UCSD-AML1 (cell line): Measurements from ENCODE around the gene INTS4.
"Not testable (repeated sequence)": the region's sequence is repeated elsewhere in the genome, so short reads cannot be mapped to it uniquely, and the experiment has no call there.

Experiments used
- DNase-seq: peaks from one replicate; lab custom pipeline; 2025; ENCODE audit not compliant: unreplicated experiment; lab: John Stamatoyannopoulos, UW

INTS4 gene

DNA sequence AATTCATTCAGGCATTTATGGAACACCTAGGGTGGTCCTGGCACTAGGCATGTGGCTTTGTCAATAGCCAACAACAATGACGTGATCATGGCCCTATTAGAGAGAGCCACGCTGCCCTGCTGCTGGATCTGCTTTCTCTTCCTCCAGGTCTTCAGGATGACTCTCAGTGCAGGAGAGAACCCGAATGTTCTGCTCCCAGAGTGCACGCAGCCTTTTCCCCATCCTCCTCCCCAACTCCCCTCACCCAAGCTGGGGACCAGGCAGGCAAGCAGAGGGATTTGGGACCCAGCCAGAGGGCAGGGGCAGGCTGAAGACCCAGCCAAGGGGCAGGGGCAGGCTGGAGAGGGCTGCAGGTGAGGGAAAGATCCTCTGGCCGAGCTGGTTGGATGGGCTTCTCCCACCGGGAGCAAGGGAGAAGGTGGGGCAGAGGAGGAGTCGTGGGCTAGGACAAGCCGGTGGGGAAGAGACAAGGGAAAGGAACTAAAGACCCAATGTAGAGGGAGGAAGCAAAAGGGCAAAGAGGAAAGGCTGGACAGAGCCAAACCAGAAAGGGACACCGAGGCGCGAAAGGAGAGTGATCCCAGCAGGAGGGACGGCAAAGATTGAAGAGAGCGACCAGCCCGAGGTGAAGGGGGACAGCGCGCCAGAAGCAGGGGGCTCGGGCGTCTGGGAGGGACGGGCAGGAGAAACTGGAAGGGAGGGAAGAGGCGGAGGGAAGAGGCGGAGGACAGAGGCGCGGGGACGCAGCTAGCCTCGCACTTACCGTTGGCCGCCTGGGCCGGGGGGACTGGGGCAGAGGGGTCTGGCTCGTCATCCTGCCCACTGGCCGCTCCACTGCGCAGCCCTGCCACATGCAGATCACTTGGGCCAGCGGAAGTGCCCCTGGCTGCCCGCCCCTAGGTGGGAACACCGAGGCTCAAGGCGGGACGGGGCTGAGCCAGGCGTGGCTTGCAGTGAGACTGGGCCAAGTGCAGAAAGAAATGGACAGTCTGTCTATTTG is 28.2 kb upstream of the INTS4 start, which contains the start of gene KCTD14:
Gene KCTD14 (minus strand): TSS at position 880 of the 1,000 bp plus-strand sequence. CDS start 27 bp downstream, at position 853.
- DNase-seq, result no peak

DNA sequence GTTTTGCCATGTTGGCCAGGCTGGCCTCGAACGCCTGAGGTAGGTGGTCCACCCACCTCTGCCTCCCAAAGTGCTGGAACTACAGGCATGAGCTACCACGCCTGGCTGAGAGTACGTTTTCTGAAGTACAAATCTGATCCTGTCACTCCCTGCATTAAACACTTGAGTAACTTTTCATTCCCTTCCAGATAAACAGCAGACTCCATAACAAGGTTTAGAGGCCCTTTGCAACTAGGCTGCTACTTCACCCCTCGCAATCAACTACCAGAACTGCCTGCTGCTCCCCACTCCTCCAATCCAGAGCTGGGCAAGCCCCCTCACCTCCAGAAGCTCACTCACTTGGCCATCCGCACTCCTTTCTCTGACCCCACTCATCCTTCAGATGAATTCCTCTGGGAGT is 27.1 kb upstream of the INTS4 start:
- no peak for DNase-seq

DNA sequence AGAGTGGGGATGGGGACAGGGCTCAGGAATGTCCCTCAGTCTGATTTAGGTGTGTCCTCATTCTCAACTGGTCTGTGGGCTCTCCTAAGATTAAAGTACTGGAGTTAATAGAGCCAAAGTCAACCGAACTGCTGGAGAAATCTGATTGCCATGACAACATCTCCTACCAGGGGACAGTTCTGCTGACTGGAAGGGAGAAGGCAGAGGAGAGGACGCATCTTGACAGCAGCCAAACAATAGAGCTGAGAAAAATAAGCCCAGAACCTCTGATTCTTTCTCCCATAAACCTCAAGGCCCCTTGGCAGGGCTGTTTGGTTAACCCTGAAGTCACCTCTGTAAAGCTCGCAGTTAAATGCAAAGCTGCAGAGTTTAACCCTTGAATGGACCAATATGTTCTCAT is 25.8 kb upstream of the INTS4 start:
- DNase-seq, result no peak

DNA sequence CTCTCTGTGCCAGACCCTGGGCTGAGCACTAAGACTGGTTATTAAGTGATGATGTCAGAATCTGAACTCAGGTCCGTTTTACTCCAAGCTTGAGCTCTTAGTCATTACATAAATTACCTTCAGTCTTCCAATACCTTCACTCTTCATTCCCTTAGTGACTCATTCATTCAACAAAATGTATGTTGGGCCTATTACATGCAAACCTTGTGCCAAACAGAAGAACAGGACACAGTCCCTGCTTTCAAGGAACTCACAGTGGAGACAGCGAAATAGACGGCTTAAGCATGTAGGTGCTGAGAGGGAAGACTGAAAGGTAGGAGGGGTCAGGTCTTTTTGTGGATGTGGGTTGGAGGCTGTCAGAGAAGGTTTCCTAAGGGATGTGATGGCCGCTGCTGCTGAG is 25.3 kb upstream of the INTS4 start:
- DNase-seq, result no peak

DNA sequence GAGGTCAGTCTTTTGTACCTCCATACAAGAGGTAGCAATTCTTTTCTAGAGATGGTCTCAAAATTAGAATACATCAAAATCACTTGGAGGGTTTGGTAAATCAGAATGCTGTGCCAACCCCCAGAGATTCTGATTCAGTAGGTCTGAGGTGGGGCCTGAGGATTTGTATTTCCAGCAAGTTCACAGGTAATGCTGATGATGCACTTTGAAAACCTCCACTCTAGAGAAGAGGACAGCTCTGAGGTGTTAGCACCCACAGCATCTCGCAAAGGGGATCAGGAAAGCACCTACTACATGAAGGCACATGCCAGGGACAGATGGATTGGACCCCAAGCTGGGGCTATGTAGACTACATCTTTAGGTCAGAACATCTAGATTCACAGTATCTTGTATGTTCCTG is 21.4 kb upstream of the INTS4 start:
- DNase-seq, result no peak

DNA sequence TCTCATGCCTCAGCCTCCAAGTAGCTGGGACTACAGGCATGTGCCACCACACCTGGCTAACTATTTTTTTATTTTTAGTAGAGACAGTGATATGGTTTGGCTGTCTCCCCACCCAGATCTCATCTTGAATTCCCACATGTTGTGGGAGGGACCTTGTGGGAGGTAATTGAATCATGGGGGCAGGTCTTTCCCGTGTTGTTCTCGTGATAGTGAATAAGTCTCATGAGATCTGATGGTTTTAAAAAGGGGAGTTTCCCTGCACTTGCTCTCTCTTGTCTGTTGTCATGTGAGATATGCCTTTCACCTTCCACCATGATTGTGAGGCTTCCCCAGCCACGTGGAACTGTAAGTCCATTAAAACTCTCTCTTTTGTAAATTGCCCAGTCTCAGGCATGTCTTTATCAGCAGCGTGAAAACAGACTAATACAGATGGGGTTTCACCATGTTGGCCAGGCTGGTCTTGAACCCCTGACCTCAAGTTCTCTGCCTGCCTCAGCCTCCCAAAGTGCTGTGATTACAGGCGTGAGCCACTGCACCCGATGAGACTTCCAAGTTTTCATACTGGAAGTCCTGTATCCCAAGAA is 20.6 kb upstream of the INTS4 start:
- DNase-seq, result not testable (repeated sequence)

DNA sequence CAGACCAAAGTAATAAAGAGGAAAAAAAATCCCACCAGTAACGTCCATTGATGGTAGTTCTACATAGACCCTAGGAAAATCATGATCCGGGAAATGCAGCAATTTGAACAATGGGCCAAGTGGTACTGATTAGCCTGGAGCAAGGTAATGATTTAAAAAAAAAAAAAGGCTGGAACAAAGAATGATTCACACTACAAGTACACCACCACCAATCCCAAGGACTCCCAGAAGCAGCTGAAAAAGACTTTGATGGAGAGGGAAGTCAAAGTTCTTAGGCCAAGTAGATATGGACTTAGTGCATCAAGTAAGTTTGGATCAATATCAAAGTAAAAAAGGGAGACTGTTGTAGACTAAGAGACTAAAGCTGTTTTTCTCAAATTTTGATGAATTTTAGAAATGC is 16.8 kb upstream of the INTS4 start:
- no peak for DNase-seq

DNA sequence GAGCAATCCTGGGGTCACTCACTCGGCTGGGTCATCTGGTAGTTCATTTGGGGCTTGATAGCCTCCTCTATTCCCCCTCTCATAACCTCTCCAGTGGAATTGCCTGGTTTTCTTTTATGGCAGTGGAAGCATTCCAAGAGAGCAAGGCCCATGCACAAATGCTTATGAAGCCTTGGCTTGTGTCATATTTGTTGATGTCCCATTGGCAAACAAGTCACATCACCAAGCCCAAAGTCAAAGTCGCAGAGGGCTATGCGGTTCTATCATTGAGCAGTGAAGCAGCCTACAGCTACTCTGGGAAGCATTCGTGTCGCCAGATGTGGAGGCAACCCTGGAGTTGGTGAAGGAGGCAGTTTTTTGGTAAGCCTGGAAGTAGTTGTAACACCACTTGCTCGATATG is 16.3 kb upstream of the INTS4 start:
- no peak for DNase-seq

DNA sequence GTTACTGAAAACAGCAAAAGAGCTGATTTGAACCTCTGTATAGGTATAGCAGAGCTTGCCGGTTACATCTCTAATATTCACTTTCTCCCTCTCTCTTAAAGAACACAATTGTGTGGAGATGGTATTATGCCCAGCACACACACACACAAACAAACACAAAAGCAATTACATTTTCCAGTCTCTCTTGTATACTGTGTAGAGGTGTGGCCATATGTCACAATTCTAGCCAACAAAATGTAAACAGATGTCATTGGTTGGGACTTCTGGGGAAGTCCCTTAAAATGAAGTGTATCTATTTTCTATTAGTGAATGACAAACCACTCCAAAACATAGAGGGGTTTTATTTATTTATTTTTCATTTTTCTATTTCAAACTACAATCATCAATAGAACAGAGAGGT is 15.8 kb upstream of the INTS4 start:
- DNase-seq, result no peak

DNA sequence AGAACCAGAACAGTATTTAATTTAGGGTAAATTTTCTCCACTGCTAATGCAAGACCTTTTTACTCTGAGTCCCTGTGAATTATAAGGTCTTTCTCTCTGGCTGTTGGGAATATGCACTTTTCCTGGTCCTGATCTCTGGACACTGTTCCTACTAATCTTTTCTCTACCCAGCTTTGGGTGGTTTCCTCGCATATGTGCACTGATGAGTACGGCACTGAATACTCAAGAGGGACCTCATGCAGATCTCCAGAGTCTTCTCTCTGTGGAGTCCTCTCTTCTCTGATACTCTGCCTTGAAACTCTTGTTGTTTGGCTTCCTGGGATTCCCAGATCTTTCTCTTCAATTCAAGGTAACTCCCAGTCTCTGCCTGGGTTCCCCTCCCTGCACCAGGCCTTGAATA is 14.6 kb upstream of the INTS4 start:
- no peak for DNase-seq

DNA sequence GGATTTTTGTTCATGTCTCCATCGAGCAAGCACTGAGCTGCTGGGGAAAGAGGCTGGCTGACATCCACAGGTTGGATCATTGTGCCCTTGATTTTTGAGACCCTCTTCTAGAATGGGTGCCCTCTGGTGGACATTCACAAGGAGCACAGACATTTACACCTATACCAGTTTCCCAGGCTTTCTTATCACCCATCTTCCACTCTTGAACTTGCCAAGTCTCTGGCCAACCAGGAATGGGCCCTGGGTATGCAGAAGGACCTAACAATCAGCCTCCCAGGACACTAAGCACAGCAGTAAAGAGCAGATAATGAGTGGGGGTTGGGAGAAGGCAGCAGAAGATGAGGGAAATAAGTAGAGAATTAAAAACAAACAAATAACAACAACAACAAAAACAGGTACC is 5.7 kb upstream of the INTS4 start:
- DNase-seq, result peak; percentile 15

DNA sequence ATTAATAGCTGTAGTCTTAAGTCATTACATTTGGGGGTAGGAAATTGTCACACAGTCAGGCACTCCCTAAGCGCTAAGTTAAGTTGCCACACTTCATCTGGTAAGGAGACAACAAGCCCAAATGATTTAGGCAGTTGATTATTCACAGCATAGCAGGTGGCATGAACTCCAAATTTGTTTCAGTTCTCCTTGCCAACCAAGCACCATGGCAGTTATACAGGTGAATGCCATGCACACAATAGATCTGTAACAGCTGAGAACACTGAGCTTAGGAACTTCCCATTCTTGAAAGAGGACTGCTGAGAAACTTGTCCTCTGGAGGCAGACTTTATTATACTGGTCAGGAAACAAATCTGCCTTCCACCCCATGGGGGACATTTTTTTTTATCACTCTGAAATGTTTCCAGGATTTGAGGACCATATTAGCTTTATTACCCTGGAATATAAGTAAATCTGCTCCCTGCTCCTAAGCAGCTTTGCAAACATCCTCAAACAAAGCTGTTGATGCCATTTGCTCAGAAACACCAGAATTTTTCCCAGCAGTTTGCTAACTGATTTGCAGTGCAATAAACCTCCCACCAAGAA is 5.1 kb upstream of the INTS4 start:
- no peak for DNase-seq

DNA sequence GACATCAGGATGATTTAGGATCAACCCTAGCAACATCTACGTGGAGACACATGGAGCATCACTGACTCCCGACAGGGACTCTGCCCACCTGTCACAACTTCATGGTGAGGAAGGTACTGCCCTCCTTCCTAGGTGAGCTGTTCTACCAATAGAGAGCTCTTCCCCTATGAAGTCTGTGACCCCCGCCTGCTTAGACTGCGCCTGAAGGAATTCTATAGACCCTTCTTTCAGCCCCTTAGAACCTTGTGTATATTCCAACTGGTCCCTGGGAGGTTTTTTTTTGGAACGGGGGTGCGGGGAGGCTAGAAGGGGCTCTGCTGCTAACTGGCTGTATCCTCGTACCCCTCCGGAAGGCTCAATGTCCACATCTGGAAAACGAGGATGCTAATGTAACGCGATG is 566 bp downstream of the INTS4 start:
- DNase-seq, result no peak

DNA sequence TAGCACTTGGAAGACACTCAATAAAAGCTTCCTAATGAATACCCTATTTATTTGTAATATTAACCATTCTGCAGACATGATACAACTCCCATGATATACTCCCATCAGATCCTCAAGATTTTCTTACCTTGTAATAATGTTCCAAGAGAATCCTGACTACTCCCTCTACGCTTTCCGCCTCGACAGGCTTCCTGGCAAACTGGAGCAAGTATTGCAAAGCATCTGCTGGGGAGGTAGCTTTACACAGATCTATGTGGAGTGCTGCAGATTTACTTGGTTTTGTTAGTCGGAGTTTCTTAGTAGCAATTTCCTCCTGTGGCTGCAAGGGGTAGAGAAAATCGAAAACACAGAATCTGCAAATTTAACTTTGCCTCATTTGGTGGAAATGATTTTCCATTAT is 3.5 kb downstream of the INTS4 start:
- DNase-seq, result no peak

DNA sequence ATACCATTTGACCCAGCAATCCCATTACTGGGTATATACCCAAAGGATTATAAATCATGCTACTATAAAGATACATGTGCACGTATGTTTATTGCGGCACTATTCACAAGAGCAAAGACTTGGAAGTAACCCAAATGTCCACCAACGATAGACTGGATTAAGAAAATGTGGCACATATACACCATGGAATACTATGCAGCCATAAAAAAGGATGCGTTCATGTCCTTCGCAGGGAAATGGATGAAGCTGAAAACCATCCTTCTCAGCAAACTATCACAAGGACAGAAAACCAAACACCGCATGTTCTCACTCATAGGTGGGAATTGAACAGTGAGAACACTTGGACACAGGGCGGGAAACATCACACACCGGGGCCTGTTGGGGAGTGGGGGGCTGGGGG is 8.0 kb downstream of the INTS4 start:
- DNase-seq, result not testable (repeated sequence)

DNA sequence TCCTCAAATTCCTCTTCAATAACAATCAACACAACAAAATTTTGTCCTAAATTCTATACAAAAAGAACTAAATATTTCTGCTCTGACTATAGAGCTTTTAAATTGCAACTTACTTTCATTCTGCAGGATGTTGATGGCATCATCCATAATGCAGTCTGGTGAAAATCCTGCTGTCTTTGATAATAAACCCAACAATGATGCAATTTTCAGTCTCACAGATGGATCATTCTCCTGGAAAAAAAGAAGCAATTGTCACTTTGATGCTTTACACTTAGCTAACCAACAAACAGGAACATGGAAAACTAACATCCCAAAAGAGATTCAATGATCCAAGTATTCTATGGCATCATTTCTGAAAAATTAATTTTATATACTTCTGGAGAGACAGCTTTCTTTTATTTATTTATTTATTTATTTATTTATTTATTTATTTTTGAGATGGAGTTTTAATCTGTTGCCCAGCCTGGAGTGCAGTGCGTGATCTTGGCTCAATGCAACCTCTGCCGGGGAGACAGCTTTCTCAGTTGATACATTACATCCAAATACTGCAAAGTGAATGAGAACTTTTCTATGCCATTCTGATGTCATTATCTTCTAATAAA is 13.0 kb downstream of the INTS4 start:
- no peak for DNase-seq

DNA sequence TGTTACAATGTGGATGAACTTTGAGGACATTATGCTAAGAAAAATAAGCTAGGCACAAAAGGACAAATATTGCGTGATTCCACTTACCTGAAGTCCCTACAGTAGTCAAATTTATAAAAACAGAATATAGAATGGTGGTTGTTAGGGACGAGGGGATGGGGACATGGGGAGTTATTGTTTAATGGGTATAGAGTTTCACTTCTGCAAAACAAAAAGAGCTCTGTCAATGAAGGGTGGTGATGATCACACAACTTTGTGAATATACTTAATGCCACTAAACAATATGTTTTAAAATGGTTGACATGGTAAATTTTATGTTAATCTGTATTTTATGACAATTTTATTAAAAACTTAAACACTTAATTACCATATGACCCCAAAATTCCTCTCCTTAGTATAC is 26.1 kb downstream of the INTS4 start:
- DNase-seq, result no peak

DNA sequence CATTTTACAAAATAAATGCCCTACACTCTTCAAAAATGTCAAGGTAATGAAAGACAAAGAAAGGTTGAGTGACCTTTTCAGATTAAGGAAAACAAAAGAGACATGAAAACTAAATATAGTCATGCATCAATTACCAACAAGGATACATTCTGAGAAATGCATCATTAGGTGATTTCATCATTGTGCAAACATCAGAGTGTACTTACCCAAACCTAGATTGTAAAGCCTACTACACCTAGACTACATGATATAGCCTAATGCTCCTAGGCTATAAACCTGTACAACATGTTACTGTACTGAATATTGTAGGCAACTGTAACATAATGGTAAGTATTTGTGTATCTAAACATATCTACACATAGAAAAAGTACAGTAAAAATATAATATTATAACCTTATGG is 26.7 kb downstream of the INTS4 start:
- no peak for DNase-seq

DNA sequence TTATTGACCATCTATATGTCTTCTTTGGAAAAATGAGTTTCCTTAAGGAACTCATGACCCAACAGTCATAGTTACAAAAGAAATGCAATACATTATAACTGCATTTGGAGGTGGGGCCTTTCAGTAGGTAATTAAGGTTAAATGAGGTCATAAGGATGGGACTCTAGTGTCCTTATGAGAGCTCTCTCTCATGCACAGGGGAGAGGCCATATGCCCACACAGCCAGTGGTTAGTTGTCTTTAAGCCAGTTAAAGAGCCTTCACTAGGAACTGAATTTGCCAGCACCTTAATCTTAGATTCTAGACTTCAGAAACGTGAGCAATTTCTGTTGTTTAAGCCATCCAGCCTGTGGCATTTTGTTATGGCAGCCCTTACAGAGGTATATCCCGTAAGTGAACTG is 27.3 kb downstream of the INTS4 start:
- no peak for DNase-seq

DNA sequence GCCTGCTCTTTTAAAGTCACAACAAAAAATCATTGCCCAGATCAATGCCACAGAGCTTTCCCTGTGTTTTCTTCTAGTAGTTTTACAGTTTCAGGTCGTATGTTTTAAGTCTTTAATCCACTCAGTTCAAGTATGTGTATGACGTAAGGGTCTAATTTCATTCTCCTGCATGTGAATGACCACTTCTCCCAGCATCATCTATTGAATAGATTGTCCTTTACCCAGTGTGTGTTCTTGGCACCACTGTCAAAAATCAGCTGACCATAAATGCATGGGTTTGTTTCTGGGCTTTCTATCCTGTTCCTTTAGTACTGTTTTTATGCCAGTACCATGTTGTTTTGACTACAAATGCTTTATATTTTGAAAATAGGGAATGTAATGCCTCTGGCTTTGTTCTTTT is 28.1 kb downstream of the INTS4 start:
- DNase-seq, result no peak

DNA sequence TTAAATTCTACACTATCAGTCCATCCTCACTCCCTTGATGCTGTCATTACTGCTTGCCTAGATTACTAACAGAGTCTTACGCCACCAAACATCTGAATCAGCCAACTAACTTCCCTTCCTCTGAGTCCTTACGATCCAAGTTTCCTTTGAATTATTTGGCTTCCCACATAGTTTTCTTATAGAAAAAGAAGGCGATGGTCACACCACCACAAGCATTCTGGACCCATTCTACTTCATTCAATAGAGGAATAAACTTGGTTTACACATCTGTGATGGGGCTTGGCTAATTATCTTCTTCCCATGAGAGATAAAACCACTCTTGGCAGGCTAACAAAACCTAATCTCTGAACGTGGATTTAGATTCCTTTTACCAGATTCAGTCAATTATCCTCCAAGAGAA is 35.0 kb downstream of the INTS4 start:
- no peak for DNase-seq
